SU-DHL-6 (cell line): ENCODE data around the gene ELF2.

Source experiments
- CTCF ChIP-seq: fragments of 200-600 bp; sonication (generic); IDR thresholded peaks from one replicate; pipeline ENCODE4 v1.5.1; 2017; ENCODE audit warnings: antibody characterized with exemption, mild to moderate bottlenecking, low read length, moderate library complexity; ENCODE audit not compliant: insufficient read depth, poor library complexity, severe bottlenecking
- EZH2phosphoT487 ChIP-seq: fragments of 200-600 bp; sonication (generic), shearing (Covaris generic); conservative IDR thresholded peaks from 2 replicates; pipeline ENCODE4 v1.6.1; 2018; ENCODE audit warnings: mild to moderate bottlenecking, antibody characterized with exemption, low read length, moderate library complexity, mixed read lengths

GRCh38 chr4:139042981-139043460, 134.0 kb downstream of the ELF2 start:
- TF ChIP-seq CTCF (no peak), EZH2phosphoT487 (no peak)
